ENCODE measurements around the gene BCL6B.

BCL6B gene

GRCh38 chr17:6996256-6997011 lies 26.4 kb upstream of the BCL6B start:
- Histone ChIP-seq H3K79me2 (ENCODE audit: control insufficient read depth, insufficient read depth, low read length, unreplicated experiment) (no peaks in the 10 kb centered on the region), H3K27ac (ENCODE audit: low read depth, low read length) (no peak overlapping the region), H3K4me1 (ENCODE audit: control insufficient read depth, insufficient read depth, low read length, unreplicated experiment) (peaks cover 4% of the 10 kb centered on the region), H3K4me3 (ENCODE audit: low read depth, low read length) (0 out of 2 replicates have a peak overlapping the region, but pooled peaks have one; percentile 5), H3K27me3 (ENCODE audit: insufficient read depth, low read length) (no peaks in the 10 kb centered on the region), H3K36me3 (ENCODE audit: insufficient read depth, low read length) (peaks cover 11% of the 10 kb centered on the region; the same call in 1 of the 2 replicates), H2AFZ (ENCODE audit: low read length, unreplicated experiment) (no peak overlapping the region)

DNA sequence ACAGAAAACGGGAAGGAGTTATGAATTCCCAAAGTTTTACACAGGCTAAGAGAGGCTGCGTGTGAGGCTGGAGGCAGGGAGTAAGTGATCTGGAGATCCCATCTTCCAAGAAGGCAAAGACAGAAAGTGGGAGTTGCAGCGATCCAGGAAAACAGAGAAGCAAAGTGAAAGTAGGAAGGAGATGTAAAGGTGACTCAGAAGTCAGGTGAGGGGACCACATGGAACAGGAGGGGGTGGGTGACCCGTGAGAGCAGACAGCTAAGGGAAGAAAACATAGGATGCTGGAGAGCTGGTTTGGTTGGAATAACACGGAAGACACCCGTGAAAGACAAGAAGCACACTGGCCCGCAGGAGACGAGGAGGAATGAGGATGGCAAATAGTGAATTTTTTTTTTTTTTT lies 25.7 kb upstream of the BCL6B start:
- no peaks in the 10 kb centered on the region for H3K79me2 ChIP-seq (ENCODE audit: control insufficient read depth, insufficient read depth, low read length, unreplicated experiment)
- no peak overlapping the region for H3K4me3 ChIP-seq (ENCODE audit: low read depth, low read length)
- peaks cover 18% of the 10 kb centered on the region; the same call in 1 of the 2 replicates for H3K36me3 ChIP-seq (ENCODE audit: insufficient read depth, low read length)
- peaks cover 4% of the 10 kb centered on the region for H3K4me1 ChIP-seq (ENCODE audit: control insufficient read depth, insufficient read depth, low read length, unreplicated experiment)
- H3K27ac ChIP-seq (ENCODE audit: low read depth, low read length) = no peak overlapping the region
- no peaks in the 10 kb centered on the region for H3K27me3 ChIP-seq (ENCODE audit: insufficient read depth, low read length)
- H2AFZ ChIP-seq (ENCODE audit: low read length, unreplicated experiment) = no peak overlapping the region

DNA sequence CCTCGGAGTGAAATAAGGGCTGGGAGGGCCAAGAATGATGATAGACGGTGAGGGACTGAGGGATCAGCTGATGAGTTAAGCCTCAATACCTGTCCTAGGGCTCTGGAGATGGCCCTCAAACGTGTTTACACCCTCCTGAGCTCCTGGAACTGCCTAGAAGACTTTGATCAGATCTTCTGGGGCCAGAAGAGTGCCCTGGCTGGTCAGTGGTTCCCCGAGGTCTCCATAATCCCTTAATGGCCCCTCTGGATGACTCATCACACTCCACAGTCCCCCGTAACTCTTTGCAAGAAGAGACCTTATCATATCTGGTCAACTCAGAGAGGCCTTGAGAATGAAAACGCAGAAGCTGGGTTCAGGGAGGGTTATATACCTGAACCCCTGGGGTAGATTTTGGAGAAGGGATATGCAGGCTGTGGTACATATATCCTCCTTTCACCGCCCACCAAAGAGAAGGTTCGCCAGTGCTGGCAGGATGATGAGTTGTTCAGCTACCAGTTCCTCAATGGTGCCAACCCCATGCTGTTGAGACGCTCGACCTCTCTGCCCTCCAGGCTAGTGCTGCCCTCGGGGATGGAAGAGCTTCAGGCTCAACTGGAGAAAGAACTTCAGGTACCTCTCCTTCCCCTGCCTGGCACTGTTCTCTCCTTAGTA lies 23.9 kb upstream of the BCL6B start:
- Histone ChIP-seq H3K27me3 (ENCODE audit: insufficient read depth, low read length) (no peaks in the 10 kb centered on the region), H3K4me3 (ENCODE audit: low read depth, low read length) (no peak overlapping the region), H3K36me3 (ENCODE audit: insufficient read depth, low read length) (peaks cover 24% of the 10 kb centered on the region; the same call in 1 of the 2 replicates), H3K79me2 (ENCODE audit: control insufficient read depth, insufficient read depth, low read length, unreplicated experiment) (no peaks in the 10 kb centered on the region), H2AFZ (ENCODE audit: low read length, unreplicated experiment) (no peak overlapping the region), H3K27ac (ENCODE audit: low read depth, low read length) (no peak overlapping the region), H3K4me1 (ENCODE audit: control insufficient read depth, insufficient read depth, low read length, unreplicated experiment) (peaks cover 4% of the 10 kb centered on the region)

DNA sequence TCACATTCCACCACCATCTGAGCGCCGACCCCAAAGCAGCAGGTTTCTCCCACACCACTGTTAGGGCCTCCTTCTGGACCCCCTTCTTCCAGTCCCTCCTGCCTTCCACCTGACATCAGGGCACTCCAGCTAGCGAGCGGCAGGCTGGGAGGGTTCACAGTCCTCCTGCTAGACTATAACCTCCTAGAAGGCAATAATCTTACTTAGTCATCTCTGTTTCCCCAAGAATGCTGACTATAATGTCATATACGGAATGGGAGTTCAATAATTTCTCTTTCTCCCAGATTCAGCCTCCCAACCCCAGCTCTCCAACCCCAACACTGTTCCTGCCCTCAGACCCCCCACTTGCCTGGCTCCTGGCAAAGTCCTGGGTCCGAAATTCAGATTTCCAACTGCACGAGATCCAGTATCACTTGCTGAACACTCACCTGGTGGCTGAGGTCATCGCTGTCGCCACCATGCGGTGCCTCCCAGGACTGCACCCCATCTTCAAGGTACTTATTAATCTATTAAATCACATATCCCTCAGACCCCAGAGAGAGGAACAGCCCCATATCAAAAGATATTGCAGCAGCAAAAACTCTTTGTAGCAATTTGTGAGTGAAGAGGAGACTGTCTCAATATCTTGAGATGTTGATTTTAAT lies 21.4 kb upstream of the BCL6B start:
- no peaks in the 10 kb centered on the region for H3K4me1 ChIP-seq (ENCODE audit: control insufficient read depth, insufficient read depth, low read length, unreplicated experiment)
- no peak overlapping the region for H3K4me3 ChIP-seq (ENCODE audit: low read depth, low read length)
- no peak overlapping the region for H3K27ac ChIP-seq (ENCODE audit: low read depth, low read length)
- no peak overlapping the region for H2AFZ ChIP-seq (ENCODE audit: low read length, unreplicated experiment)
- peaks cover 24% of the 10 kb centered on the region; the same call in 1 of the 2 replicates for H3K36me3 ChIP-seq (ENCODE audit: insufficient read depth, low read length)
- H3K27me3 ChIP-seq (ENCODE audit: insufficient read depth, low read length) = no peaks in the 10 kb centered on the region
- peaks cover 3% of the 10 kb centered on the region for H3K79me2 ChIP-seq (ENCODE audit: control insufficient read depth, insufficient read depth, low read length, unreplicated experiment)

DNA sequence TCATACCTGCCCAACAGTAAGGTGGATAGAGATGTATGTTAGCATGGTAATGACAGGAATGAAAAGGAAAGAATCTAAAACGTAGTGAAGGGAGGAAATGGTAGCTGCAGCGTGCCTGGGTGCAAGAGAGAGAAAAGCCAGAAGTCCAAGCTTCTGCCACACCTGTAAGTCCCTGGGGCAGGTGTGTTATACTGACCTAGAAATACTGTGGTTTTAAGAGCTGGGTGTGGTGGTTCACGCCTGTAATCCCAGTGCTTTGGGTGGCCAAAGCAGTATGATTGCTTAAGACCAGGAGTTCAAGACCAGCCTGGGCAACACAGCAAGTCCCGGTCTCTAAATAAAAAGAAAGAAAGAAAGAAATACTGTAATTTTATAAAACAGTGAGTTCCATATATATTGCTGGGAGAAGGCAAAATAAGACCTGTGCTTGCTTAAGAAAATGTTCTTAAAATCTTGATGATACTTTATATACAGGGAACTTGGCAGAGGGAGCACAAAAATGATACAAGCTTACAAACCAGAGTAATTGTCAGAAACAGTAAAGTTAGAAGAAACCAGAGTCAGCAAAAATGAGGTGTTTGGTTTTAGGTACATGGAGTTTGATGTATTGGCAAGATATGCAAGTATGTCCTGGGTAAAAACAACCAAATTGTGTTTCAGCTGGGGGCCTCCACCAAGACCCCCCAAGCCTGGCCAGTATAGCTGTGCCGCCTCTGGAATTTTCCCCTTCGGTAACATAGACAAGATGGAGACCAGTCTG lies 20.4 kb upstream of the BCL6B start:
- Histone ChIP-seq H3K36me3 (ENCODE audit: insufficient read depth, low read length) (peaks cover 24% of the 10 kb centered on the region; the same call in 1 of the 2 replicates), H3K4me1 (ENCODE audit: control insufficient read depth, insufficient read depth, low read length, unreplicated experiment) (no peaks in the 10 kb centered on the region), H2AFZ (ENCODE audit: low read length, unreplicated experiment) (no peak overlapping the region), H3K4me3 (ENCODE audit: low read depth, low read length) (no peak overlapping the region), H3K27ac (ENCODE audit: low read depth, low read length) (no peak overlapping the region), H3K79me2 (ENCODE audit: control insufficient read depth, insufficient read depth, low read length, unreplicated experiment) (peaks cover 4% of the 10 kb centered on the region), H3K27me3 (ENCODE audit: insufficient read depth, low read length) (no peaks in the 10 kb centered on the region)

GRCh38 chr17:7003745-7004144 lies 19.1 kb upstream of the BCL6B start:
- no peak overlapping the region for H3K27ac ChIP-seq (ENCODE audit: low read depth, low read length)
- no peaks in the 10 kb centered on the region for H3K4me1 ChIP-seq (ENCODE audit: control insufficient read depth, insufficient read depth, low read length, unreplicated experiment)
- no peaks in the 10 kb centered on the region for H3K27me3 ChIP-seq (ENCODE audit: insufficient read depth, low read length)
- peaks cover 7% of the 10 kb centered on the region for H3K79me2 ChIP-seq (ENCODE audit: control insufficient read depth, insufficient read depth, low read length, unreplicated experiment)
- H3K36me3 ChIP-seq (ENCODE audit: insufficient read depth, low read length) = peaks cover 24% of the 10 kb centered on the region; the same call in 1 of the 2 replicates
- no peak overlapping the region for H2AFZ ChIP-seq (ENCODE audit: low read length, unreplicated experiment)
- H3K4me3 ChIP-seq (ENCODE audit: low read depth, low read length) = no peak overlapping the region

DNA sequence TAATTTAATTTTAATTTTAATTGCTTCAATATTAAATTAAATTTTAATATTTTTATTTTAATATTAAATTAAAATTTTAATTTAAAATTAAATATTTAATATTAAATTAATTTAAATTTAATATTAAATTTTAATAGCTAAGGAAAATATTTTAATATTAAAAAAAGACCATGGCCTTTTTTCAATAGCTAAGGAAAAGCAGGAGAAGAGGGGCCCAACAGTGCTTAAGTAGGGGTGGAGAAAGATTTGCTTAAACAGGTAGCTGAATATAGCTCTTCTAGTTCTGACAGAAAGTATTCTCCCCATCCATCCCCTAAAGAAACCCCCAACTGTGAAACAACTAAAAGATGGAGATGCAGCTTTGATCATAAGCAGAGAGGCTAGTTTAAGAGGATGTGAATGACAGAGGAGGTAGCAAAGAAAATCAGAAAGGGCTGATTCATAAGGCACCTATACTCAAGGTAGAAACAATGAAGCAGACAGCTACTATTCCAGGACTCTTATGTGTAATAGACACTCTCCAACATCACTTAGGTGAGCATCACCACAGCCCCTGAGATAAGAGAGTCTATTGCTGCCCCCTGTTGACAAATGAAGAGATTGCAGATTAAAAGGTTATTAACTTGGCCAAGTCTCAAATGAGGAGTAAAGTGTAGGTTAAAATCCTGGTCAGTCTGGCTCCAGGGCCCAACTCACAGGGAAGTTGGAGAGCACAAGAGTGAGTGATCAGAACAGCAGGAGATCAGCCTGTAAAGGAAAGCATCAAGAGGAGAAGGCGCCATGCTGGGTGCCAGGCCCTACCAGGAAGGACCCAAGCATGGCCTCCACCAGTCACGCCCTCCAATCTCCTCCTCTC lies 18.2 kb upstream of the BCL6B start:
- Histone ChIP-seq H3K27me3 (ENCODE audit: insufficient read depth, low read length) (no peaks in the 10 kb centered on the region), H3K4me1 (ENCODE audit: control insufficient read depth, insufficient read depth, low read length, unreplicated experiment) (no peaks in the 10 kb centered on the region), H3K27ac (ENCODE audit: low read depth, low read length) (no peak overlapping the region), H2AFZ (ENCODE audit: low read length, unreplicated experiment) (no peak overlapping the region), H3K79me2 (ENCODE audit: control insufficient read depth, insufficient read depth, low read length, unreplicated experiment) (peaks cover 13% of the 10 kb centered on the region), H3K36me3 (ENCODE audit: insufficient read depth, low read length) (peaks cover 23% of the 10 kb centered on the region; the same call in 1 of the 2 replicates), H3K4me3 (ENCODE audit: low read depth, low read length) (no peak overlapping the region)

DNA sequence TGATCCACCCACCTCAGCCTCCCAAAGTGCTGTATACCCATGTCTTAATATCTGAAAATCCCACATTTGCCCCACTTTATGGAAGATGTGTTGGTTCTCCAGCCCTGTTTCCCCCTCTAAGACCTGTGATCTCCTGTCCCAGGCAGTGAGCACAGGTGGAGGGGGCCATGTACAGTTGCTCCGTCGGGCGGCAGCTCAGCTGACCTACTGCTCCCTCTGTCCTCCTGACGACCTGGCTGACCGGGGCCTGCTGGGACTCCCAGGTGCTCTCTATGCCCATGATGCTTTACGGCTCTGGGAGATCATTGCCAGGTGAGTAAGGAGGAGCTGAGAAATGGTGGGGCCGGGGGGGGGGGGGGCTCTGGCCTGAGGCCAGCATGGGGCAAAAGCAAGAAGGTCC lies 17.1 kb upstream of the BCL6B start:
- H2AFZ ChIP-seq (ENCODE audit: low read length, unreplicated experiment) = no peak overlapping the region
- H3K4me3 ChIP-seq (ENCODE audit: low read depth, low read length) = no peak overlapping the region
- no peak overlapping the region for H3K27ac ChIP-seq (ENCODE audit: low read depth, low read length)
- no peaks in the 10 kb centered on the region for H3K27me3 ChIP-seq (ENCODE audit: insufficient read depth, low read length)
- H3K4me1 ChIP-seq (ENCODE audit: control insufficient read depth, insufficient read depth, low read length, unreplicated experiment) = peaks cover 7% of the 10 kb centered on the region
- H3K79me2 ChIP-seq (ENCODE audit: control insufficient read depth, insufficient read depth, low read length, unreplicated experiment) = peaks cover 24% of the 10 kb centered on the region
- peaks cover 23% of the 10 kb centered on the region; the same call in 1 of the 2 replicates for H3K36me3 ChIP-seq (ENCODE audit: insufficient read depth, low read length)

DNA sequence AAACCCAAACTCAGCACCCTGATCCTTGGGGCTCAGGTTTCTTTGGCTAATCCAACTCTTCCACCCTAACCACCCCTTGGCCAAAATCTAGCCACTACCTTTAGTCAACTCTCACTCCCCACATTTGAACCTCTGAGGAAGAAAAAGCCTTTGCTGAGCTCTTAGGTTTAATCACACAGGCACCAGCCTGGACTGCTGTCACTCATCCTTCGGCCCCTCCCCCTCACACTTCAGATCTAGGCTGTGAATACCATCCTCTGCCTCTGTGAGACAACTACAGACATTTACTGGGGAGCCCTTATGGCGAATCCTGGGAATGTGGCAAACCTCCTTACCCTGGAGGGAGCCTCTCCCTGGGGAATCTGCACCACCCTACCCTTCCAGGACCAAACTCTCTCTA lies 15.7 kb upstream of the BCL6B start:
- no peak overlapping the region for H3K4me3 ChIP-seq (ENCODE audit: low read depth, low read length)
- no peak overlapping the region for H3K27ac ChIP-seq (ENCODE audit: low read depth, low read length)
- H3K27me3 ChIP-seq (ENCODE audit: insufficient read depth, low read length) = no peaks in the 10 kb centered on the region
- H3K36me3 ChIP-seq (ENCODE audit: insufficient read depth, low read length) = peaks cover 9% of the 10 kb centered on the region; the same call in 1 of the 2 replicates
- peaks cover 38% of the 10 kb centered on the region for H3K79me2 ChIP-seq (ENCODE audit: control insufficient read depth, insufficient read depth, low read length, unreplicated experiment)
- peaks cover 11% of the 10 kb centered on the region for H3K4me1 ChIP-seq (ENCODE audit: control insufficient read depth, insufficient read depth, low read length, unreplicated experiment)
- no peak overlapping the region for H2AFZ ChIP-seq (ENCODE audit: low read length, unreplicated experiment)

Measured in ACC112 (cell line).